ENCODE measurements around the gene PAXX. TPM values are rescaled to one million over a fixed set of nuclear protein-coding genes. Genes with fewer than 3 reads are reported as not detected.

PAXX gene
- total RNA-seq, 1 donor, result 16.6 TPM

DNA sequence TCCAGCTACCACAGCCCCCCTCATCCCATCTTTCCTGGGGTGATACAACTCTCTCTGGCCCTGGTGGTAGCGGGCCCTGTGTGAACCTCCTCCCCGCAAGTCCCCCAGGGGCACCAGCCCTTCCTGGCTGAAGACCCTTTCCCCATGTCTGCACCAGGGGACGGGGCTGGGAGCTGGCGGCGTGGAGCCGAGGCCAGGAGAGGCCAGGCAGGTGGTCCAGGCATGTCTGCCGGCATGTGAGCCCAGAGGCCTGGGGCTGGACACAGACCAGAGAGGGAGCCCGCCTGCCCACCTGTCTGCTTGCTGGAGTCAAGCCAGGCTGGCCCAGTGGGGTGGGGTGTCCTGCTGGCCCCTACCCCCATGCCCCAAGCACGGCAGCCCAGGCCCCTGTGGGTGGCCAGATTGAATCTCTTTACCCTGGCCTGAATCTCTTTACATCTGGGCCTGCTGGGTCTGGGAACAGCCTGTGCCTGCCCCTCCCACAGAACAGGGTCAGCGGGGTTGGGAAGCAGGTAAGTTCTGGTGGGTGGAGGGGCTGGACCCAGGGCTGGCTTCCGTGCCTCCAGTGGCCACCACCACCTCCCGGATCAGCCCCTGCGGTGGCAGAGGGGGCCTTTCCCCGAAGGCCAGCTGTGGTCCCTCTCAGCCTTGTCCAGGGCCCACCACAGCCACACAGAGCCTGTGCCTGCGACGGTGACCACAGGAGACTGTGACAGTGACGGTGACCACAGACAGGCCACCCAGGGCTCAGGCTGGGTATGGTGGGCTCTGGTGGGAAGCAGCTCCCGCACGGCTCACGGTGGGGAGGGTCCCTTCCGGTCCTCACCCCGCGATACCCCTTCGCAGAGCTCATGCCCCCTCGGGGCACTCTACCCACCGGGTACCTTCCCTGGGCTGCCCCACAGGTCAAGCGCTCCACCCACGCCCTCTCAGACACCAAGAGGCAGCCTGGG, 33.0 kb upstream of the PAXX start:
- no peak overlapping the region for H3K4me3 ChIP-seq (ENCODE audit: insufficient read depth, low read length)
- H3K4me2 ChIP-seq (ENCODE audit: insufficient read depth, low read length), result no peak overlapping the region
- H3K9me3 ChIP-seq (ENCODE audit: low read depth, low read length), result no peaks in the 10 kb centered on the region
- TF ChIP-seq, protein P1, sequence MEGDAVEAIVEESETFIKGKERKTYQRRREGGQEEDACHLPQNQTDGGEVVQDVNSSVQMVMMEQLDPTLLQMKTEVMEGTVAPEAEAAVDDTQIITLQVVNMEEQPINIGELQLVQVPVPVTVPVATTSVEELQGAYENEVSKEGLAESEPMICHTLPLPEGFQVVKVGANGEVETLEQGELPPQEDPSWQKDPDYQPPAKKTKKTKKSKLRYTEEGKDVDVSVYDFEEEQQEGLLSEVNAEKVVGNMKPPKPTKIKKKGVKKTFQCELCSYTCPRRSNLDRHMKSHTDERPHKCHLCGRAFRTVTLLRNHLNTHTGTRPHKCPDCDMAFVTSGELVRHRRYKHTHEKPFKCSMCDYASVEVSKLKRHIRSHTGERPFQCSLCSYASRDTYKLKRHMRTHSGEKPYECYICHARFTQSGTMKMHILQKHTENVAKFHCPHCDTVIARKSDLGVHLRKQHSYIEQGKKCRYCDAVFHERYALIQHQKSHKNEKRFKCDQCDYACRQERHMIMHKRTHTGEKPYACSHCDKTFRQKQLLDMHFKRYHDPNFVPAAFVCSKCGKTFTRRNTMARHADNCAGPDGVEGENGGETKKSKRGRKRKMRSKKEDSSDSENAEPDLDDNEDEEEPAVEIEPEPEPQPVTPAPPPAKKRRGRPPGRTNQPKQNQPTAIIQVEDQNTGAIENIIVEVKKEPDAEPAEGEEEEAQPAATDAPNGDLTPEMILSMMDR (IDR thresholded peaks at IDR 0.05; ENCODE audit: extremely low read depth, low read depth, low read length), result no peak
- no peak for DNase-seq (ENCODE audit: insufficient read length, low spot score, missing footprints)
- H3K4me1 ChIP-seq (ENCODE audit: insufficient read depth, low read length), result no peaks in the 10 kb centered on the region
- H3K36me3 ChIP-seq (ENCODE audit: insufficient read depth, low read length), result no peaks in the 10 kb centered on the region
- H3K27me3 ChIP-seq (ENCODE audit: insufficient read depth, low read length), result no peaks in the 10 kb centered on the region
- H2AFZ ChIP-seq (ENCODE audit: low read length), result no peak overlapping the region
- no peaks in the 10 kb centered on the region for H4K20me1 ChIP-seq (ENCODE audit: insufficient read depth, low read length)
- H3K79me2 ChIP-seq (ENCODE audit: insufficient read depth, low read length), result no peaks in the 10 kb centered on the region
- no peak overlapping the region for H3K27ac ChIP-seq (ENCODE audit: low read depth, low read length)

DNA sequence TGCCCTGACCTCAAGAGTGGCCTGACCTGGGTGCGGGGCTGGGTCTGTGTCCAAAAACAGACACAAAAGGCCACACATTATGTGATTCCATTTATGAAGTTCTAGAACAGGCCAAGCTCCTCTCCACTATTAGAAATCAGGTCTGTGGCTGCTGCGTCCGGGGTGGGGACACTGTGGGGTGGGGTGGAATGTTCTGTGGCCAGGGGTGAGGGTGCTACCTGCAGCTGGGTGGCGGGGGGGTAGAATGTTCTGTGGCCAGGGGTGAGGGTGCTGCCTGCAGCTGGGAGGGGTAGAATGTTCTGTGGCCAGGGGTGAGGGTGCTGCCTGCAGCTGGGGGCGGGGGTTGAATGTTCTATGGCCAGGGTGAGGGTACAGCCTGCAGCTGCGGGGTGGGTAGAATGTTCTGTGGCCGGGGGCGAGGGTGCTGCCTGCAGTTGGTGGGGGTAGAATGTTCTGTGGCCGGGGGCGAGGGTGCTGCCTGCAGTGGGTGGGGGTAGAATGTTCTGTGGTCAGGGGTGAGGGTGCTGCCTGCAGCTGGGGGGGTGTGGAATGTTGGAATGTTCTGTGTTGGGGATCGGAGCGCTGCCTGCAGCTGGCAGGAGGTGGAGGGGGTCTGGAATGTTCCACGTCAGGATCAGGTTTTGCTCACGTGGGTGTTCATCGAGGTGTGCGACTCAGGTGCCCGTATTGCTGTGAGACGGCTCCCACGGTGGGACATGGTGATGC, 31.8 kb upstream of the PAXX start:
- no peaks in the 10 kb centered on the region for H3K36me3 ChIP-seq (ENCODE audit: insufficient read depth, low read length)
- no peak overlapping the region for H3K4me3 ChIP-seq (ENCODE audit: insufficient read depth, low read length)
- no peak overlapping the region for H3K4me2 ChIP-seq (ENCODE audit: insufficient read depth, low read length)
- DNase-seq (ENCODE audit: insufficient read length, low spot score, missing footprints), result no peak
- H3K9me3 ChIP-seq (ENCODE audit: low read depth, low read length), result no peaks in the 10 kb centered on the region
- H3K4me1 ChIP-seq (ENCODE audit: insufficient read depth, low read length), result no peaks in the 10 kb centered on the region
- TF ChIP-seq, protein P1 (IDR thresholded peaks at IDR 0.05; ENCODE audit: extremely low read depth, low read depth, low read length), result no peak
- H3K27ac ChIP-seq (ENCODE audit: low read depth, low read length), result no peak overlapping the region
- no peaks in the 10 kb centered on the region for H3K27me3 ChIP-seq (ENCODE audit: insufficient read depth, low read length)
- no peaks in the 10 kb centered on the region for H4K20me1 ChIP-seq (ENCODE audit: insufficient read depth, low read length)
- no peak overlapping the region for H2AFZ ChIP-seq (ENCODE audit: low read length)
- no peaks in the 10 kb centered on the region for H3K79me2 ChIP-seq (ENCODE audit: insufficient read depth, low read length)

DNA sequence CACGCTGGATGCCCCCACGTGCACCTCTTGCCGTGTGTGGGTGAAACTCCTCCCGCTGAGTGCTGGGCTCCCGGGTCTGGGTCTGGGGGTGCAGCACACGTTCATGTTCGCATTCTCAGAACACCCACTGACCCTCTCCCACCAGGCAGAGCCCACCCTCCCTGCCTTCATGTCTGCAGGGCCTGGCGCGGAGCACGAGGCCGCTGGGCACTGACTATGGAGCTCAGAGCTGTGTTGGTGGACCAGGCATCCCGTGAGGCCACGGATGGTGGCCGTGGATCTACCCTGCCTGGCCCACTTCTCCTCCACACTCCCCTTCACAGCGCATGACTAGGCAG, 31.3 kb upstream of the PAXX start:
- no peak overlapping the region for H3K4me3 ChIP-seq (ENCODE audit: insufficient read depth, low read length)
- no peaks in the 10 kb centered on the region for H3K9me3 ChIP-seq (ENCODE audit: low read depth, low read length)
- no peaks in the 10 kb centered on the region for H4K20me1 ChIP-seq (ENCODE audit: insufficient read depth, low read length)
- H3K27ac ChIP-seq (ENCODE audit: low read depth, low read length), result no peak overlapping the region
- H3K36me3 ChIP-seq (ENCODE audit: insufficient read depth, low read length), result no peaks in the 10 kb centered on the region
- no peak for DNase-seq (ENCODE audit: insufficient read length, low spot score, missing footprints)
- H3K79me2 ChIP-seq (ENCODE audit: insufficient read depth, low read length), result no peaks in the 10 kb centered on the region
- H3K4me1 ChIP-seq (ENCODE audit: insufficient read depth, low read length), result no peaks in the 10 kb centered on the region
- H3K4me2 ChIP-seq (ENCODE audit: insufficient read depth, low read length), result no peak overlapping the region
- peaks cover under 1% of the 10 kb centered on the region for H3K27me3 ChIP-seq (ENCODE audit: insufficient read depth, low read length)
- TF ChIP-seq, protein P1 (IDR thresholded peaks at IDR 0.05; ENCODE audit: extremely low read depth, low read depth, low read length), result no peak
- no peak overlapping the region for H2AFZ ChIP-seq (ENCODE audit: low read length)

All from osteoblast (primary cell).